CD4-positive, alpha-beta T cell treated with Interleukin-15 for 4 hours (primary cell): Measurements from ENCODE around the gene UBE2D3.
"Not testable (repeated sequence)": the region's sequence is repeated elsewhere in the genome, so short reads cannot be mapped to it uniquely, and the experiment has no call there.

ENCODE experiments used
- DNase-seq: peaks from one replicate; pipeline ENCODE4 v3.0.0-alpha.2; 2020; ENCODE audit warnings: low spot score

UBE2D3 gene

DNA sequence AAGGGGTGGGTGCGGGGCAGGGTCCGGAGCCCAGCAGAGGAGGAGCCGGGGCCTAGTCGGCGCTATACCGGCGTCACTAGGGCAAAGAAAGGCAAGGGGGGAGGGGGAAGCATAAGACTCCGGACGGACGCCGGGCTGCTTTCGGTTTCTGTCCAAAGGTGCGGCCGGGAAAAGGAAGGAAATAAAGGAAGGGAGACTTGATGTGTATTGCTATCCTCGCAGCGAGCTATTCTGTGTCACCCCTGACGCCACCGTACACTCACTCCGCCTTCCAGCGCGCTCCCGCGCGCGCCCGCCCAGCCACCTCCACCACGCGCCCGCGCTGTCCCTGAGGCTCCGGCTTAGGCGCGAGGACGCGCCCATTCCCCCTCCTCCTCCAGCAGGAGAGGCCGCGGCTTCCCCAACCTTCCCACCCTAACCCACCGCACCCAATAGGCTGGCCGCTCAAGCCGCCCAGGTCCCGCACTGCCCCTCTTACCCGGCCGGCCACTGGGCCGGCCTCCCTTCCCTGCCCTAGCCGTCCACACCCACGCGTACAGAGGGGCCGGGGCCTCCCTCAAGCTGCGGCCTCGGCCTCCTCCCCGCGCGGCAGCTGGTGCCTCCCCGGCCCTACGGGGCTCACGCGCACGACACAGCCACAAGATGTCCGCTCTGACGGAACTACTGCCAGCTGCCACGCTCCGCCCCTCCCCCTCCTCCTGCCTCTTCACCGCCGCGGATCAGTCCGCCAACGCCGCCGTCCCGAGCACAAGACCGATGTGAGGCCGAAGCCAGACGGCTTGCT lies at the start of gene UBE2D3:
Gene UBE2D3 (minus strand): TSS at position 662 of the 784 bp plus-strand sequence. CDS start 1,043 bp downstream, outside the sequence.
- peak; percentile 94 for DNase-seq

DNA sequence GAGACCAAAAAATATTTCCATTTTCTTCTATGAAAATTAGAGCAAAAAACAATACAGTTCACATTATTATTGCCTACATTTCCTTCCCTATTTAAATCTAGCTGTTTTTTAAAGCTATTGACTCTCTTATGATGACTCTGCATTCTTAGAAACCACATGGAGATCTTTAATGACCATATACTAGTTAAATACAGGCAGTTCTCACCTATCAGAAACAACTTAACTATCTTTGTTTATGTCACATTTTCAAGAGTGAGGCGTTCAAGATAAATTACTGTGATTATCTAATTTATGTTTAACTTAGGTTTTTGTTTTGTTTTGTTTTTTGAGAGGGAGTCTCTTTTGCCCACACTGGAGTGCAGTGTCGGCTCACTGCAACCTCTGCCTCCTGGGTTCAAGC lies 44.4 kb upstream of the UBE2D3 start:
- no peak for DNase-seq

DNA sequence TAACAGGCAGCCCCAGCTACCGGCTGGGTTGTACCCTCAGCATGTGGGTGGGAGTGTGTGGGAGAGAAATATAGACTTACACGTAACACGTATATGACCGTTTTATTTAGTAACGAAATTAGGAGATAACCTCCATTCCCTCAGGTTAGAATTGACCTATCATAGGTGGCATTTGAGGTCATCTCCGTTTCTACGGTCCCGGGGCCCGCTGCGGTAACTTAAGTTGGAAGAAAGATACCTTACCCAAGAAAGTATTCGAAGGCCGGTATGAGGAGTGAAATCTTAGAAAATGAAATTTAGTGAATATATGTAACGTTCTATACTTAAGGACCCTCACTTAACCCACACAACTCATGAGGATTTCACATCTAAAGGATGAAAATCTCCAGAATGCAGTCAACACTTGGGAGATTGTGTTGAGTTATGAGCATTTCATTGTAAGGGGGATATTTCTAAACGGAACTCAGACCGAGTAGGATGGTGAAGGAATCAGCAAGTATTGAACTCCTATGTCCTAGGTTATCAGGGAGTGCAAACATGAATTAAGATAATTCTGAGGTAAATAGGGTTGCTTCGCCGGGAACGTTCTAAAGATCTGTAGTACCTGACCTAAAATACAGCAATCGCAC lies 42.3 kb upstream of the UBE2D3 start:
- DNase-seq: no peak

DNA sequence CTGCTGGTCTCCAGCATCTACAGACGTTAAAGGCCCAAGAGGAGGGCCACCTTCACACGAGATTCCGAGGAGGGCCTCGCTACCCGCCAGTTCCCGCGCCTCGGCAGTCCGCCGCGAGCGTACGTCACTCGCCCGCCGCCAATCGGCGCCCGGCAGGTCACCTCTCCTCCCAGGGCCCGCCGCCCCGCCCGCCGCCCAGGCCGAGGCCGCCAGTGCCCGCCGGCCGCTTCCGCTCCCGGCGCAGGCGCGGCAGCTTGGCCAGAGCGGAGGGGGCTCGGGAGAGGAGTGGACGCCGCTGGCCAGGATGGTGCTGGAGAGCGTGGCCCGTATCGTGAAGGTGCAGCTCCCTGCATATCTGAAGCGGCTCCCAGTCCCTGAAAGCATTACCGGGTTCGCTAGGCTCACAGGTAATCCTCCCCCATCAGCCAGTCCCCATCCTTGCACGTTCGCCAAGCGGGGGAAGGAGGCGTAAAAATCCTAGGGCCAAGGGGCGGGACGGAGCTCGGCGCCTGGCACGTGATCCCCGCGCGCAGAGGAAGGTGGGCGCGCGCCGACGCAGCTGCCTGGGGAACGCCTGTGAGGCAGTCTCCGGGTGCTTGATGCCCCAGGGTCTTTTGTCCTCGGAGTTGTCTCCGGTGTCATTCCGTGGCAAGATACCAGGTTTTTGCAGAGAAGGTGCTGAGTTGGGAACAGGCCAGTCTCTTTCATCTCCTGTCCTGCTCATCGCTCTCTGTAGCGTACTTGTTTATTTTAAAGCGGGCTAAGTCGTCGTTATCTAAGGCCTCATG lies 41.6 kb upstream of the UBE2D3 start, which contains the start of gene CISD2:
Gene CISD2 (plus strand): TSS at position 212 of the 788 bp plus-strand sequence. CDS start 93 bp downstream, at position 305.
- peak; percentile 88 for DNase-seq

DNA sequence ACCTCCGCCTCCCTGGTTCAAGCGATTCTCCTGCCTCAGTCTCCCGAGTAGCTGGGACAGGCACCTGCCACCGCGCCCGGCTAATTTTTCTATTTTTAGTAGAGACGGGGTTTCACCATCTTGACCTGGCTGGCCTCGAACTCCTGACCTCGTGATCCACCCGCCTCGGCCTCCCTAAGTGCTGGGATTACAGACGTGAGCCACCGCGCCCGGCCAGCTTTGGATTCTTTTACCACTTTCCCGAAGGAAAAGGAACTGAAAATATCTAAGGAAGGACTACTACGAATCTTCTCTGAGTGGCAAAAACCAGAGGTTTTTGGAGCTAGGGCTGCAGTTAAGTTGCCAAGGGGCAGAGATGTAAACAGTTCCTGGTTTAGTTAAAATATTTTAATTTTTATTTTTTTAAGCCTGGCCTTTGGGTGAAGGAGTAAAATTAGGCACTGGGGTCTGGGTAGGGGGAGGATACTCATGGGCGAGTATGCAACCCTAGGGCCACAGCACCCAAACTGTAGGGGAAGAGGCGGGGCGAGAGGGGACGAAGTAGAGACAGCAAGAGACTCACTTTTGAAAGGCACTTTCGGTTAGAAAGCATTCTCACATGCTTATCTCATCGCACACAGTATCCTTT lies 40.9 kb upstream of the UBE2D3 start:
- no peak for DNase-seq

DNA sequence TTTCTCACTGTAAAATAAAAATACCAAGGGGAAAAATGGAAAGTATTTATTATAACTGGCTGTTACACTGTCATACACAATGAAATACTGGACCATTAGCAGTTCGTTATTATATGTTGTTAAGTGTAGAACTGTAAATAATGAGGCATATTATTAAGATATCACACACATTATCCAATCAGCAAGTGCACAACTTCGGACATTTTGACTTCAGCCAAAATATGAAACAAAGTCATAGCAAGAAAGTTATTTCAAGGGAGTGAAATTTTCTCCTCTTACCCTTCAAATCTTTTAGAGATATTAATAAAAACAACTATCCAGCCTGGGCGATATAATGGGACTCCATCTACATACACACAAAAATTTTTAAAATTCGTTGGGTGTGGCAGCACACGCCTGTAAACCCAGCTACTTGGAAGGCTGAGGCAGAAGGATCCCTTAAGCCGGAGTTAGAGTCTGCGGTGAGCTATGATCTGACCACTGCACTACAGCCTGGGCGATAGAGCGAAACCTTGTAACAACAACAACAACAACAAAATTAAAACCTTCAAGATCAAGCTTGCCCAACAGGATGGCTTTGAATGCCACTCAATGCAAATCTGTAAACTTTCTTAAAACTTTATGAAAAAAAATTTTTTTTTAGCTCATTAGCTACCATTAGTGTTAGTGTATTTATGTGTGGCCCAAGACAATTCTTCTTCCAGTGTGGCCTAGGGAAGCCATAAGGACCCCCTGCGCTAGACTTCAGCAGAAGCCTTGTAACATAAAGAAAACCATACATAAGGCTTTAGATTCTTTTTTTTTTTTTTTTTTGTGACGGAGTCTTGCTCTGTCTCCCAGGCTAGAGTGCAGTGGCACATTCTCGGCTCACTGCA lies 40.2 kb upstream of the UBE2D3 start:
- no peak for DNase-seq

DNA sequence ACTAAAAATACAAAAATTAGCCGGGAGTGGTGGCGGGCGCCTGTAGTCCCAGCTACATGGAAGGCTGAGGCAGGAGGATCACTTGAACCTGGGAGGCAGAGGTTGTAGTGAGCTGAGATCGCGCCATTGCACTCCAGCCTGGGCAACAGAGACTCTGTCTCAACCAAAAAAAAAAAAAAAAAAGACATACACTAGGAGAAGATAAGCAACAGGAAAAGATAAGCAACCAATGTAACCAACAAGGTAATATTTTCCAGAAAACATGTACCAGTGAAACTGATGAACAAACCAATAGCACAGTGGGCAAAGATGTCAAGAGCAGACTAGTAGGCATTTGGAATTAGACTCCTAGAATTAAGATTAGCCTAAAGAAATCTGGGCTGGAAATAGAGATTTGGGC lies 38.0 kb upstream of the UBE2D3 start:
- DNase-seq: not testable (repeated sequence)

DNA sequence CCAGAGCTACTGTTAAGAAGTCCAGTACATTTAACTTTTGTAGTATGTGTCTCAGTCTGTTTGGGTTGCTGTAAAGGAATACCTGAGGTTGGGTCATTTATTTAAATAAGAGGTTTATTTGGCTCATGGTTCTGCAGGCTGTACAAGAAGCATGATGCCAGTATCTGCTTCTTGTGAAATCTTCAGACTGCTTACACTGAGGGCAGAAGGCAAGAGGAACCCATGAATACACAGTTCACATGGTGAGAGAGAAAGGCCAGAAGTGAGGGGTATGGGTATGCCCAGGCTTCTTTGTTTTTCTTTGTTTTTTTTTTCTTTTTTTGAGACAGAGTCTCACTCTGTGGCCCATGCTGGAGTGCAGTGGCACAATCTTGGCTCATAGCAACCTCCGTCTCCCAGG lies 35.4 kb upstream of the UBE2D3 start:
- no peak for DNase-seq

DNA sequence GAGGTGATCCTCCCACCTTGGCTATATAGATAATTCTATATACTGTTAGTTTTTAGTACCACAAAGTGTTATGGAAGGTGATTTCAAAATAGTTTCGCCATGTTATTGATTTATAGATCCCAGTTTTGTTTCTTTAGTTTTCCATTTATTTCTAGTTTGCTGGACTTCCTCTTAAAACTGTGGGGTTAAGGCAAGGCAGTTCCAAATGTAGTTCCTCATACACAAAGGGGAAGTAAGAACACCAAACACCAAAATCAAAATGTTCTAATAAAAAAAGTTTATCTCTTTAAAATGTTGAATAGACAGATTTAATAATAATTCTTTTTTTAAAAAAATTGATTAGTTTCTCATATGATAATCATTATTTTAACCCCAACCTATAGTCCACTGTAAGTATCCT lies 34.7 kb upstream of the UBE2D3 start:
- no peak for DNase-seq

DNA sequence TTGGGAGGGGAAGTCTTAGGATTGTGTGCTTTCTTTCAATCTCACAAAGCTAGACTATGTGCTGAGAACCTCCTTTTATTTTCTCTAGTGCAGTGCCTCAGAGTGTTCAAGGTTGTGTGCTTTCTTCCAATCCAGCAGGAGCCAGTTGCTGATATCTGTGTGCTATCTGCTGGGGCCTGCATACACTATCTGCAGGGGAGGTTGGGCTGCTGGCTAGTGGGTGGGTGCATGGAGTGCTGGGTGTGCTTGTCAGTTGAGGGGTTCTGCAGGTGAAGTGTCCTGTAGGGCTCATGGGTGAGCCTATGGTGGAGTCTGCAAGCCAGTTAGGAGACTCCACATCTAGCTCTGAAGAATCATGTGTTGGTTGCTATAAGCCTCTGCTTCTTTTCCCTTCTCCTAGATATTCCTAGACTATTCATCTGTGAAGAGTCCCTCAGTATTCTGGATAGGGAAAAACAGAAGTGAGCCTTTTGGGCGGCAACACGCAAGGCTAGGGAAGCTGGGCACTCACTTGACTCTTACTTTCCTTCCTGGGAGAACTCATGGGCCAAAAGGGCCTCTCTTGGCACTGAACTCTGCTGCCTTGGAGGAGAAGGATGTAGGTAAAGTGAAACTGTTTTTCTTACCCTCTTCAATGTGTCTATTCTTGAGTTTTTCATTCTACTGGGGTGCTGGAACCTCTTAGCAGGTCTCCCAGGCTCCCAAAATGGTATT lies 33.4 kb upstream of the UBE2D3 start:
- DNase-seq: no peak

DNA sequence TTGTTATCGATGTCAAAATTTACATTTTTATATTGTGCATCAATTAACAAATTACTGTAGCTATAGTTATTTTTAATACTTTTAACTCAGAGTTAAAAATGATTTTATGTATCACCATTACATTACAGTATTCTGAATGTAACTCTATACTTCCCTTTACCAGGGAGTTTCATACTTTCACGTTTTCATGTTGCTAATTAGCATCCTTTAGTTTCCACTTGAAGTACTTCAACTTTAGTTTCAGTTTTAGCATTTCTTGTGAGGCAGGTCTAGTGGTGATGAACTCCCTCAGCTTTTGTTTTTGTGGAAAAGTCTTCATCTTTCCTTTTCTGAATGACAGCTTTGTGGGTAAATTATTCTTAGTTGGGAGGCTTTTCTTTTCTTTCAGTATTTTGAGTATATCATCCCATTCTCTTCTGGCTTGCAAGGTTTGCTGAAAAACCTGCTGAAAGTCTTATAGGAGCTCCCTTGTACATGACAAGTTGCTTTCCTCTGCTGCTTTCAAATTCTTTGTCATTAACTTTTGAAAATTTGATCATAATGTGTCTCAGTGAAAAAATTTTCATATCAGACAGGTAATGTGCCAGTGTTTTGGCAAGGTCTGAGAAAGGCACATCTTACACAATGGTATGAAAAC lies 31.6 kb upstream of the UBE2D3 start:
- no peak for DNase-seq

DNA sequence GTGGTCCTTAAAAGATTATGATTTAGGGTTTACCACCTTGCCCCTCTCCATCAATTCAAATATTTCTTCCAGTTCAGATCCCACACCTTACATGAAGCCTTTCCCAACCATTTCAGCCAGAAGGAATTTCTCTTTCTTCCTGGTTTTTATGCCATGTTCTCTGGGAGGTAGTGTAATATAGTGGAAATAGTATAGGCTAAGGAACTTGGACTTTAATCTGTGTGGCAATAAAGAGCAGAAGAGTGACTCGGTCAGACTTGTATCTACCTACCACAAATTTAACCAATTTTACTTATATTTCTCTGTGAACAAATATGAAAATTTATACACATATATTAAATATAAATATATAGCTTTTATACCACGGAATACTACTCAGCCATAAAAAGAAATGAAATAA lies 23.0 kb upstream of the UBE2D3 start:
- DNase-seq: no peak

DNA sequence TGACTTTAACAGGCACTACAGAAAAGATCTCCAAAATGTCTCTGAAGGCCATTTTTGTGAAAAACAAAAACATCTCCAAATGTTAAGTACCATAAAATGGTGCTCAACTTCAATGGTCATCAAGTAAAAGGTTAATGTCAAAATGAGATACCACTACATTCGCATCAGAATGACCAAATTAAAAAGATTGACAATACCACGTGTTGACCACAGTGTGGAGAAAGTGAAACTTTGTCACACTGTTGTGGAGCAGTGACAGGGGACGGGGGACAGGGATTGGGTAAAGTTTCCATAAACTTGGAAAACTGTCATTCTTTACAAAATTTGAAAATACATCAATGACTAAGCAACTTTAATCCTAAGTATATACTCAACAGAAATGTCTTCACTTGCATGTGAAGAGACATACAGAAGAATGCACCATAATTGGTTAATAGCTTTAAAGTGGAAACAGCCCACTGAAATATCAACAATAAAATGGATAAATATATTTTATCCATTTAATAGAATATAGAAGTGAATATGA lies 22.3 kb upstream of the UBE2D3 start:
- DNase-seq: no peak

DNA sequence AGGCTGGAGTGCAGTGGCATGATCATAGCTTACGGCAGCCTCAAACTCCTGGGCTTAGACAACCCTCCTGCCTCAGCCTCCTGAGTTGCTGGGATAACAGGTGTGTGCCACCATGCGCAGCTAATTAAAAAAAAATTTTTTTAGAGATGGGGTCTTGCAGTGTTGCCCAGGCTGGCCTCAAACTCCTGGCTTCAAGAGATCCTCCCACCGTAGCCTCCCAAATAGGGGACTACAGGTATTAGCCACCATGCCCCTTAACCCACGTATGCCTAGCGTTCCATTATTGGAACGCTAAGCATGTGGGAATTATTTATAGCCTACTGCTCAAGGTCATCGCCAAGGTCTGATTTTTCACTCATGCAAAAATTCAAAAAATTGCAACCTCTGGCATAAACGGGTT lies 20.3 kb upstream of the UBE2D3 start:
- no peak for DNase-seq

DNA sequence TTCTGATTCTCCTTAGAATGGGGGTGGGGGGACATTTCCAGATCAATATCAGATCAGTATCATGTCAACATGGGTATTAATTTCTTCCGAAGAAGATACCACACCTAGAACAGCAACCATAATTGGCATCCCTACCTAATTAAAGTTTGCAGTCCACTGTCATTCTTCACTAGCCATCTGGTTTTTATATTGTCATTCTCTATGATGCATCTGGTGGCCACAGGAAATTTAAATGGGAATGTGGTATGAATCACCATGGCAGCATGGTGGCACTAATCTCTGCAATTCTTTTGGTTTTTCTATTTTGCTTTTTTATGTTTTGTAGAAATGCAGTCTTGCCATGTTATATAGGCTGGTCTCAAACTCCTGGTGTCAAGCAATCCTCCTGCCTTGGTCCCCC lies 16.6 kb upstream of the UBE2D3 start:
- DNase-seq: no peak

DNA sequence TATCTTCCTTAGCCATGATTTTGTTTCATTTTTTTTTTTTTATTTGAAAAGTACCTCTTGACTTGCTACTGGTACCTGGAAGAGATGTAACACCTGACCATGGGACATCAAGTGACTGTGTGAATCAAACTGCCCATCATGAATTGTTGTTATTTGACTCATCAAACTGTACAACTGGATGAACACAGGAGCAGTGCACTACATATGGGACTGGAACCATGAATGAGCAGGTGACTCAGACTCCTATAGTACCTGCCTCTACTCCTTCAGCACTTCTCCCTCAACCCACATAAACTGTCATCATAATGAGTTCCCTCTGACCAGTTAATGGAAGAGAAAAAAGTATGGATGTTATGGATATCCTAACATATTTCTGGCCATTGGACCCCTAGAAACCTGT lies 15.9 kb upstream of the UBE2D3 start:
- DNase-seq: no peak

DNA sequence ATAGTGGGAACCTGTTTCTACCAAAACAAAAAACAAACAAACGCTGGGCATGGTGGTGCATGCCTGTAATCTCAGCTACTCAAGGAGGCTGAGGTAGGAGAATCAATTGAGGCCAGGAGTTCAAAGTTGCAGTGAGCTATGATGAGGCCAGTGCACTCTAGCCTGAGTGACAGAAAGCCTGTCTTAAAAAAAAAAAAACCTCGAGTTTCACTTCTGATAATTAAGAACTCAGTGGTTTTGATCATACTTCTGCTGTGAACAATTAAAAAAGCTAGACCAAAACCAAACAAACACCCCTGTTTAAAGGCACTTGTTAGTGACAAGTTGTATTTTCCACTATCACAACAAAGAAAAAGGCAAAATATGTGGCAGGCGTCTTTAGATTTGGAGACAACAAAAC lies 15.0 kb upstream of the UBE2D3 start:
- DNase-seq: no peak

DNA sequence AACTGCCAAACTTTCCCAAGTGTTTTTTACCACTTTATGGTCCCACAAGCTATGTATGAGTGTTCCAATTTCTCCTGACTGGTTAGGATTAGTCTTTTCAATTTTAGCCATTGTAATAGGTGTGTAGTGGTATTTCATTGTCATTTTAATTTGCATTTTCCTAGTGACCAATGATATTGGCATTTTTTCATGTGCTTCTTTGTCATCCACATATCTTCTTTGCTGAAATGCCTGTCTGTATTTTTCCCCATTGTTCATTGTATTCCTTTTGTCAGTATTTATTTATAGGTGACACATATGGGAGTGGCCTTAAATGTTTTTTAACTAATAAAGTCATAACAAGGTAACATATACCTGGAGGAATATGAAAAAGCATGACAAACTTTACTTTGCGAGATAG lies 9.2 kb upstream of the UBE2D3 start:
- no peak for DNase-seq

DNA sequence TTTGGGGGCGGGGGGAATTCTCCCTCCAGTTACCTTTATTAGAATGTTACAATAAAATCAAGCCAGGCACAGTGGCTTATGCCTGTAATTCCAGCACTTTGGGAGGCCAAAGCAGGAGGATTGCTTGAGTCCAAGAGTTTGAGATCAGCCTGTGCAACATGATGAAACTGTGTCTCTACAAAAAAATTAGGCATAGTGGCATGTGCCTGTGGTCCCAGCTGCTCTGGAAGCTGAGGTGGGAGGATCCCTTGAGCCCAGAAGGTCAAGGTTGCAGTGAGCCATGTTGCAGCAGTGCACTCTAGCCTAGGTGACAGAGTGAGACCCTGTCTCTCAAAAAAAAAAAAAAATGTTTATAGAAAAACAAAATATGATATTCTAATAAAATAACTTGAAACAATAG lies 5.3 kb upstream of the UBE2D3 start:
- no peak for DNase-seq

DNA sequence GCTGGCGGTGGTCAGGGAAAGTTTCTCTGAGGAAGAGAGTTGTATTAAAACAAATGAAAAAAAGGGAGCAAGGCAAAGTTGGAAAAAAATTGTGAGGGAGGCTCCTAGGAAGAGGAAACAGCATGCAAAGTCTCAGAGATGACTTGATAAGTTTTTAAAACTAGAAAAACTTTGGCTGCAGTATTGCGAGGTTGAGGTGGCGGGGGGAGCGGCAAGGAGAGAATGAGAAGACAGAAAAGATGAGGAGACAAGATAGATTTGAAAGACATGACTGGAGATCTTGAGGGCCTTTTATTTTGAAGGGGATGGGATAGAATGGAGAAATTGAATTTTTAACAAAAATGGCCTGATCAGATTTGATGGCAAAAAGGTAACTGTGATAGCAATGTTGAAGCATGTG lies 4.8 kb upstream of the UBE2D3 start:
- no peak for DNase-seq
